ENCODE results near the gene WDR11.
"Not testable (repeated sequence)": the region's sequence is repeated elsewhere in the genome, so short reads cannot be mapped to it uniquely, and the experiment has no call there.

The WDR11 gene

GRCh38 chr10:120861178-120861855, 10.2 kb downstream of the WDR11 start:
- DNase-seq, result no peak

- DNase-seq, result no peak
Observed at GRCh38 chr10:120873741-120874140, 22.6 kb downstream of the WDR11 start.

GRCh38 chr10:120883071-120883470, 31.9 kb downstream of the WDR11 start:
- peak; percentile 23 to 42 for DNase-seq

GRCh38 chr10:120887482-120887881, 36.3 kb downstream of the WDR11 start:
- no peak for DNase-seq

GRCh38 chr10:120891365-120891764, 40.2 kb downstream of the WDR11 start:
- DNase-seq, result no peak

GRCh38 chr10:120894556-120894955, 43.4 kb downstream of the WDR11 start:
- DNase-seq, result no peak

- no peak for DNase-seq
Observed at GRCh38 chr10:120897343-120897742, 46.2 kb downstream of the WDR11 start.

GRCh38 chr10:120905268-120905667, 54.1 kb downstream of the WDR11 start:
- DNase-seq, result no peak

GRCh38 chr10:120917521-120918250, 66.5 kb downstream of the WDR11 start:
- no peak for DNase-seq

- not testable (repeated sequence) for DNase-seq
Observed at GRCh38 chr10:120923886-120924285, 72.7 kb downstream of the WDR11 start.

- DNase-seq, result no peak
Observed at GRCh38 chr10:120926611-120927010, 75.4 kb downstream of the WDR11 start.

- no peak for DNase-seq
Observed at GRCh38 chr10:120927352-120927751, 76.2 kb downstream of the WDR11 start.

- DNase-seq, result no peak
Observed at GRCh38 chr10:120929166-120929565, 78.0 kb downstream of the WDR11 start.

- DNase-seq, result no peak
Observed at GRCh38 chr10:120931423-120931822, 80.3 kb downstream of the WDR11 start.

GRCh38 chr10:120931999-120932398, 80.8 kb downstream of the WDR11 start:
- DNase-seq, result no peak

GRCh38 chr10:120938822-120939221, 87.7 kb downstream of the WDR11 start:
- DNase-seq, result no peak

GRCh38 chr10:120940299-120940900, 89.2 kb downstream of the WDR11 start:
- no peak for DNase-seq

GRCh38 chr10:120941501-120941900, 90.3 kb downstream of the WDR11 start:
- DNase-seq, result no peak

- peak; percentile 26 to 43 for DNase-seq
Observed at GRCh38 chr10:120942806-120943413, 91.7 kb downstream of the WDR11 start.

- DNase-seq, result no peak
Observed at GRCh38 chr10:120943542-120943941, 92.4 kb downstream of the WDR11 start.

- no peak for DNase-seq
Observed at GRCh38 chr10:120944586-120945125, 93.5 kb downstream of the WDR11 start.

GRCh38 chr10:120945182-120945581, 94.0 kb downstream of the WDR11 start:
- DNase-seq, result no peak

GRCh38 chr10:120945801-120946302, 94.7 kb downstream of the WDR11 start:
- no peak for DNase-seq

Data from AML-193 (cell line).